Neutrophil (primary cell): Measurements from ENCODE around the gene ZGRF1.
A peak's percentile ranks its signal among the peaks of the same experiment; 100 is the strongest.

Source experiments
- H3K27ac ChIP-seq: fragments of 200-600 bp; sonication (generic); 2 replicates; pipeline ENCODE4 v1.5.1; 2016; ENCODE audit warnings: mild to moderate bottlenecking, moderate library complexity
- H3K27me3 ChIP-seq: fragments of 200-600 bp; sonication (generic); 2 replicates; pipeline ENCODE4 v1.6.0; 2016; ENCODE audit warnings: mild to moderate bottlenecking
- H3K36me3 ChIP-seq: fragments of 200-600 bp; sonication (generic); 2 replicates; pipeline ENCODE4 v1.5.1; 2017
- H3K4me1 ChIP-seq, 2 experiments: fragments of 200-600 bp in 1 of 2; sonication (generic) in 1 of 2; 1 replicate in 1 of 2; 2 replicates in 1 of 2; pipeline versions ENCODE4 v1.5.1 to v1.6.1; 2013 to 2016; ENCODE audit warnings: low read depth in 1 of 2, low read length in 1 of 2, mild to moderate bottlenecking in 1 of 2, moderate library complexity in 1 of 2; ENCODE audit not compliant: control insufficient read depth in 1 of 2, insufficient read depth in 1 of 2
- H3K4me3 ChIP-seq, 2 experiments: fragments of 200-600 bp in 1 of 2; sonication (generic) in 1 of 2; 1 replicate in 1 of 2; 2 replicates in 1 of 2; pipeline ENCODE4 v1.5.1; 2013 to 2016; ENCODE audit warnings: low read depth in 1 of 2, low read length in 1 of 2, mild to moderate bottlenecking in 1 of 2, moderate library complexity in 1 of 2
- H3K9me3 ChIP-seq: fragments of 200-600 bp; sonication (generic); 2 replicates; pipeline ENCODE4 v1.5.1; 2016
- TF ChIP-seq, protein P1 (sequence below): fragments of 200-600 bp; sonication (generic); IDR thresholded peaks from 2 replicates; pipeline ENCODE4 v1.5.1; 2016; ENCODE audit warnings: antibody characterized with exemption

Gene ZGRF1

DNA sequence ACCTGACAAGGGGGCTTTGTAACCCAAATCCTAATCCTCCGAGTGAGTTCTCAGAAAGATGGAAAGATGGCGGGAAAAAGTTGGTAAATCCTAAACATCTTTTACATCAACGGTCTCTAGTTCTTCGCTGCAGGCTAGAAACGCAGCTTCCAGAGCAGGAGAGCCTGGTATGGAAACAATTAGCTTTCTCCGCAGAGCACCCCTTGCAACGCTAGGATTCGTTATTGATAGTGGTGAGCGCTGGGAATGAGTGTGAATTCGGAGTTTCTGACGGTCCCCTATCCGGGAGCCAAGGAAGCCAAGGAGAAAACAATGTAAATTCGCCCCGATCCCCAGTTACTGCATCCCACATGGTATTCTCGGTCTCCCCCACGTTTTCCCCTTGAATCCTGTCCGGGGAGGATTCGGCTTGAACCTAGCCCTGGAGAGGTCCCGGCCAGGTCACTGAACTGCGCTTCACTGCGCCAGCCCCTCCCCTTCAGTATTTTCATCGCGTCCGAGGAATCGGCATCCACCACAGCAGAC lies 116.0 kb downstream of the ZGRF1 start:
- no peaks in the 10 kb centered on the region for H3K9me3 ChIP-seq
- H3K27me3 ChIP-seq: peaks cover 100% of the 10 kb centered on the region
- H3K27ac ChIP-seq: no peak overlapping the region
- peak overlapping the region; percentile 19 to 35 for H3K4me3 ChIP-seq
- H3K36me3 ChIP-seq: no peaks in the 10 kb centered on the region
- TF ChIP-seq, protein P1, sequence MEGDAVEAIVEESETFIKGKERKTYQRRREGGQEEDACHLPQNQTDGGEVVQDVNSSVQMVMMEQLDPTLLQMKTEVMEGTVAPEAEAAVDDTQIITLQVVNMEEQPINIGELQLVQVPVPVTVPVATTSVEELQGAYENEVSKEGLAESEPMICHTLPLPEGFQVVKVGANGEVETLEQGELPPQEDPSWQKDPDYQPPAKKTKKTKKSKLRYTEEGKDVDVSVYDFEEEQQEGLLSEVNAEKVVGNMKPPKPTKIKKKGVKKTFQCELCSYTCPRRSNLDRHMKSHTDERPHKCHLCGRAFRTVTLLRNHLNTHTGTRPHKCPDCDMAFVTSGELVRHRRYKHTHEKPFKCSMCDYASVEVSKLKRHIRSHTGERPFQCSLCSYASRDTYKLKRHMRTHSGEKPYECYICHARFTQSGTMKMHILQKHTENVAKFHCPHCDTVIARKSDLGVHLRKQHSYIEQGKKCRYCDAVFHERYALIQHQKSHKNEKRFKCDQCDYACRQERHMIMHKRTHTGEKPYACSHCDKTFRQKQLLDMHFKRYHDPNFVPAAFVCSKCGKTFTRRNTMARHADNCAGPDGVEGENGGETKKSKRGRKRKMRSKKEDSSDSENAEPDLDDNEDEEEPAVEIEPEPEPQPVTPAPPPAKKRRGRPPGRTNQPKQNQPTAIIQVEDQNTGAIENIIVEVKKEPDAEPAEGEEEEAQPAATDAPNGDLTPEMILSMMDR: no peak
- H3K4me1 ChIP-seq: peaks cover 45 to 66% of the 10 kb centered on the region in 2 experiments

DNA sequence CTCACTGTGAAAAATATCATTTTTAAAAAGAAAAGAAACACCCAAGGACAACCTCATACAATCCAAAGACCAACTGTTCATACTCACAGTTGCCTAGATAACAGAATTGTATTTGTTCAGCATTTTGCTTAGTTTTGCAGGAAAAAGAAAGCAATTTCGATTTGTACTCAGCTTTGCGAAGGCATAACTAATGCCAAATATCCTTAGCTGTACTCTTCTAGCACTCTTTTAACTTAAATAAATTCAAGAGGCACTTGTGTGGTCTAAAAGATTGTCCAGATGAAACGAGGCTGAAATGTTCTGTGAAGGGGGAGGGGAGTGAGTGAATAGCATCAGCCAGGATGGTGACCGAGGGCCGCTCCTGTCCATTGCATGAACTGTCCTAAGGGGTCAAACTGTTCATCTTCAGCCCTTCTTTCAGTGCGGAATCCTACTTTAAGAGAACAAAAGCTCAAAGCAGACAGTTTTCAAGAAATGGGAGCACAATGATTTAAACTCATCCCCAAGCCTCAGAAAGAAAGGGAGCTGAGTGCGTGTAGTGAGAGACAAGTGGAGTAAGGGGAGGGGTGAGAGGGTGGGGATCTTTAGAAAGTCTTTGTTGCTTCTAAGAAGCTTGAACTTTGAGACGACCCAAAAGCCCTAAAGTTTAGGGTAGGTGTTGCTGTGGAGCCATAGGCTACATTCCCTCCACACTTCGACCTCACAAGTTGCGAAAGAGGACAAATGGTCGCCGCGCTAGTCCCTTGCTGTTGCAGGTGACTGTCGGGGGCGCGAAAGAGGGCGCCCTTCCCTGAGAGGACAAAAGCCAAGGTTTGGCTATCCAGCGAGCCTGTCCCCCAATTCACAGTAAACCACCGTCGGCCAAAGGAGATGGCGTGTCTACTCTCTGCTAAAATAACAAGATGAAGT lies 116.8 kb downstream of the ZGRF1 start:
- Histone ChIP-seq H3K27ac (no peak overlapping the region), H3K27me3 (peaks cover 100% of the 10 kb centered on the region), H3K9me3 (no peaks in the 10 kb centered on the region), H3K4me3 (no peak overlapping the region), H3K4me1 (peaks cover 51 to 73% of the 10 kb centered on the region in 2 experiments), H3K36me3 (no peaks in the 10 kb centered on the region)
- TF ChIP-seq, protein P1: no peak

DNA sequence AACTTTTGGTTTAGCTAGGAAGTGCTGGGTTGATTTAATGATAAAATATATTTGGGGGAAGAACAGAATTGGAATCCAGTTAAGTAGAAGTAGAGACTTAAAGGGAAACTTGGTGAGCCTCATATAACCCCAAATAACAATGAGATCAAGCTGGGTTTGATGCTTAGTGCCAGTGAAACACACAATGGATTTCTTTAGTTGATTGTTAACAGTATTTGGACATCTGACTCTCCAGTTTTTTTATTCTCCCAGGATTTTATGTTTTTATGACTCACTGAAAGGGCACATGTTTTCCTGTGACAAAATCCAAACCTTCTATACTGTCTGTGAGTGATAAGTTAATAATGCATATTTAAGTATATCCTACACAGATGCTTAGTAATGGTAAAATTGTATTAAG lies 118.0 kb downstream of the ZGRF1 start:
- TF ChIP-seq, protein P1: no peak
- peaks cover 100% of the 10 kb centered on the region for H3K27me3 ChIP-seq
- no peaks in the 10 kb centered on the region for H3K9me3 ChIP-seq
- no peak overlapping the region for H3K4me3 ChIP-seq
- peaks cover 55 to 77% of the 10 kb centered on the region in 2 experiments for H3K4me1 ChIP-seq
- no peak overlapping the region for H3K27ac ChIP-seq
- no peaks in the 10 kb centered on the region for H3K36me3 ChIP-seq

GRCh38 chr4:112517911-112518310 lies 118.8 kb downstream of the ZGRF1 start:
- H3K27ac ChIP-seq: no peak overlapping the region
- TF ChIP-seq, protein P1: no peak
- no peaks in the 10 kb centered on the region for H3K9me3 ChIP-seq
- peaks cover 100% of the 10 kb centered on the region for H3K27me3 ChIP-seq
- H3K36me3 ChIP-seq: no peaks in the 10 kb centered on the region
- peaks cover 48 to 69% of the 10 kb centered on the region in 2 experiments for H3K4me1 ChIP-seq
- no peak overlapping the region for H3K4me3 ChIP-seq

DNA sequence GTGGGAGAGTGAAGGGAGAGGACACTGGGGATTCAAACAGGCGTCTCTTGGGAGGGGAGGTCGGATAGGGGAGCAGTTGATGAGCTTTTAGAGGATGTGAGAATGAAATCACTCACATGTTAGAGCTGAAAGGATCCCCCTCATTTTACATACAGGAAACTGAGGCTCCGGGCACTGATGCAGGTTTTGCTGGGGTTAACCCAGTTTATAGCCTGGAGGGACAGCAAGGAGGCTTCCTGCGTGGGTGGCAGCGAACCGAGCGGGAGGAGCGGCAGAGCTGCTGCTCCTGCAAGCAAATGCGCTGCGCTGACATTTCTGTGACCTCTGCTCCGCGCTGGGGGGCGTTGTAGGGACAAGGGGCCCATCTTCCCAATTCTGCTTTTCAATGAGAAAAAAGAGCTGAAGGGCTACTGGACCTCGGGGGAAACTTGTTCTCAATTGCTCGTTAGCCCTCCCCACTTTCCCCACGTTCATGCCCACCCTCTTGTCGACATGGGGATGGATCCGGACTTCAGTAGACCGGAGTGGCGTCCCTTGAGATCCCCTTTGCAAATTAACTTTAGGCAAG lies 119.6 kb downstream of the ZGRF1 start:
- H3K4me1 ChIP-seq: peaks cover 45 to 61% of the 10 kb centered on the region in 2 experiments
- no peaks in the 10 kb centered on the region for H3K9me3 ChIP-seq
- no peaks in the 10 kb centered on the region for H3K36me3 ChIP-seq
- H3K27me3 ChIP-seq: peaks cover 100% of the 10 kb centered on the region
- H3K27ac ChIP-seq: no peak overlapping the region
- H3K4me3 ChIP-seq: peak overlapping the region in 1 of 2 experiments; percentile 5
- TF ChIP-seq, protein P1: no peak
